Testis (tissue), 3 donors: ENCODE results near the gene EOGT. TPM values are rescaled to one million over a fixed set of nuclear protein-coding genes. Genes with fewer than 3 reads are reported as not detected.

Experiments used
- DNase-seq: peaks from one replicate; pipeline ENCODE4 v3.0.0-alpha.2; 2019
- H3K27ac ChIP-seq, 2 donors: fragments of 200-600 bp; sonication (generic); one replicate each; pipeline ENCODE4 v1.5.1; 2019
- H3K27me3 ChIP-seq: fragments of 200-600 bp; sonication (generic); one replicate; pipeline ENCODE4 v1.5.1; 2019
- H3K36me3 ChIP-seq: fragments of 200-600 bp; sonication (generic); one replicate; pipeline ENCODE4 v1.5.1; 2017; ENCODE audit warnings: low read depth; ENCODE audit errors: missing control alignments
- H3K4me1 ChIP-seq: fragments of 200-600 bp; sonication (generic); one replicate; pipeline ENCODE4 v1.5.1; 2019
- H3K4me3 ChIP-seq, 2 donors: fragments of 200-600 bp; sonication (generic); one replicate each; pipeline ENCODE4 v1.5.1; 2017 to 2019
- H3K9me3 ChIP-seq: fragments of 200-600 bp; sonication (generic); one replicate; pipeline ENCODE4 v1.5.1; 2017
- POLR2A ChIP-seq: fragments of 450-650 bp; IDR thresholded peaks from one replicate; pipeline ENCODE4 v1.6.1; 2017; ENCODE audit warnings: antibody characterized with exemption, mild to moderate bottlenecking, moderate library complexity
- WGBS, 2 donors: methylation state at CpG; one replicate each; pipeline ENCODE4 v1.1.5; 2018; 5-methylcytosine and 5-hydroxymethylcytosine counted together
- intact Hi-C: fragments of 100-400 bp; cut with DNase I; formaldehyde crosslinking; loops from one replicate; pipeline ENCODE4 v1.15.1; 2023; ENCODE audit warnings: low total_unique reads
- polyA plus RNA-seq: library from polyadenylated mRNA; stranded (reverse); fragments of 350-450 nt; fragmentation: Illumina TruSeq; extraction: RNeasy Lipid Tissue Mini Kit (QIAGEN cat#74804); gene quantifications from one replicate; pipeline ENCODE4 v1.2.3, GENCODE V29; 2014; ENCODE audit warnings: low read depth, low replicate concordance; ENCODE audit not compliant: insufficient read depth
- total RNA-seq, 2 donors: library from RNA; depleted of rRNA; stranded (reverse); fragments of >200 nt; gene quantifications; one replicate each; pipeline ENCODE4 v1.2.3, GENCODE V29; 2016
- TF ChIP-seq, protein P1 (sequence below), 3 experiments: fragments of 450-650 bp in 2 of 3; fragments of 200-600 bp in 1 of 3; sonication (generic) in 1 of 3; IDR thresholded peaks; one replicate each; pipeline ENCODE4 v1.5.1; 2016 to 2019; ENCODE audit warnings: antibody characterized with exemption in 3 of 3, mild to moderate bottlenecking in 2 of 3, moderate library complexity in 1 of 3

EOGT gene
- total and polyA plus RNA-seq, 3 donors from 2014 or later: 15.0 to 22.7 (median 16.6) TPM

DNA sequence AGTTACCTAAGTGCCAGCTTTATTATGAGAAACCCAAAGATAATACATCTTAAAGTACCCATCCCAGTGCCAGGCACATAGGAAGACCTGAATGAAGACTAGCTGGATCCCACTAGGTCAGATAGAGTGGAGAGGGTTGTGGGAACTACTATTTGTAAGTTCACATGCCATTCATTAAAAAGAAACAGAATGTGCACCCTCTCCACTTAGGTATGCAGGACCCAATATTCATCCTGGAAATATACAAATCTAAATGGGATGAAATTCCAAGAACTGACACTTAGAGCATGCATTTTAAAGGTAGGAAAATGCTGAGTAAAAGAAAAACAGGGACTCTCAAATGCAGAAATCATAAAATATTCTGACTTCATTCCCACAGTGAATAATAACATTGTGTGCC is 14.3 kb downstream of the EOGT start:
- no peaks in the 10 kb centered on the region for H3K9me3 ChIP-seq
- DNase-seq: no peak
- TF ChIP-seq POLR2A: no peak
- TF ChIP-seq, protein P1, sequence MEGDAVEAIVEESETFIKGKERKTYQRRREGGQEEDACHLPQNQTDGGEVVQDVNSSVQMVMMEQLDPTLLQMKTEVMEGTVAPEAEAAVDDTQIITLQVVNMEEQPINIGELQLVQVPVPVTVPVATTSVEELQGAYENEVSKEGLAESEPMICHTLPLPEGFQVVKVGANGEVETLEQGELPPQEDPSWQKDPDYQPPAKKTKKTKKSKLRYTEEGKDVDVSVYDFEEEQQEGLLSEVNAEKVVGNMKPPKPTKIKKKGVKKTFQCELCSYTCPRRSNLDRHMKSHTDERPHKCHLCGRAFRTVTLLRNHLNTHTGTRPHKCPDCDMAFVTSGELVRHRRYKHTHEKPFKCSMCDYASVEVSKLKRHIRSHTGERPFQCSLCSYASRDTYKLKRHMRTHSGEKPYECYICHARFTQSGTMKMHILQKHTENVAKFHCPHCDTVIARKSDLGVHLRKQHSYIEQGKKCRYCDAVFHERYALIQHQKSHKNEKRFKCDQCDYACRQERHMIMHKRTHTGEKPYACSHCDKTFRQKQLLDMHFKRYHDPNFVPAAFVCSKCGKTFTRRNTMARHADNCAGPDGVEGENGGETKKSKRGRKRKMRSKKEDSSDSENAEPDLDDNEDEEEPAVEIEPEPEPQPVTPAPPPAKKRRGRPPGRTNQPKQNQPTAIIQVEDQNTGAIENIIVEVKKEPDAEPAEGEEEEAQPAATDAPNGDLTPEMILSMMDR (IDR thresholded peaks at IDR 0.05): no peak
- H3K27me3 ChIP-seq: no peaks in the 10 kb centered on the region
- no peak overlapping the region for H3K27ac ChIP-seq
- no peak overlapping the region for H3K4me3 ChIP-seq
- intact Hi-C loops: no loop called here
- H3K36me3 ChIP-seq: no peaks in the 10 kb centered on the region
- no peaks in the 10 kb centered on the region for H3K4me1 ChIP-seq

DNA sequence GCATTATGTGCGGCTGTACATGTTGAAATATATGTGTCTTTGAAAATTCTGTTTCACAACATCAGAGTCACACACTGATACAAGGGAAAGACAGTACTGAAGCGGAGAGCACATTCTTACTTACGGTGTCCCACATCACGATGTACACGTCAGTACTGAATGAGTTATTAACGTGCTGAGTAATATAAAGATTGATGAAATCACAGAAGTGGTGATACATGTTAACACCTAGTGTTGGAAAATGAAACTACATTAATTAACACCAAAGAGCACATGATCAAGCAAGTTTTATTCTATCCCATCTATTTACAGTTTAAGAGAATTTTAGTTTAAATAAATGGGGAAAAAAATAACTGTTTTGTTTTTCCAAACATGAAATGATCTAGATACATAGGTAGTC is 15.6 kb downstream of the EOGT start:
- Histone ChIP-seq H3K27me3 (no peaks in the 10 kb centered on the region), H3K36me3 (no peaks in the 10 kb centered on the region), H3K4me1 (no peaks in the 10 kb centered on the region), H3K9me3 (no peaks in the 10 kb centered on the region), H3K4me3 (no peak overlapping the region), H3K27ac (no peak overlapping the region)
- DNase-seq: no peak
- intact Hi-C loops: no loop called here
- no peak for TF ChIP-seq POLR2A
- TF ChIP-seq, protein P1 (IDR thresholded peaks at IDR 0.05): peak in 1 of 3 experiments; percentile 14
- WGBS, 2 donors: 84 to 90% methylated on average over 6 of the region's 6 CpGs

DNA sequence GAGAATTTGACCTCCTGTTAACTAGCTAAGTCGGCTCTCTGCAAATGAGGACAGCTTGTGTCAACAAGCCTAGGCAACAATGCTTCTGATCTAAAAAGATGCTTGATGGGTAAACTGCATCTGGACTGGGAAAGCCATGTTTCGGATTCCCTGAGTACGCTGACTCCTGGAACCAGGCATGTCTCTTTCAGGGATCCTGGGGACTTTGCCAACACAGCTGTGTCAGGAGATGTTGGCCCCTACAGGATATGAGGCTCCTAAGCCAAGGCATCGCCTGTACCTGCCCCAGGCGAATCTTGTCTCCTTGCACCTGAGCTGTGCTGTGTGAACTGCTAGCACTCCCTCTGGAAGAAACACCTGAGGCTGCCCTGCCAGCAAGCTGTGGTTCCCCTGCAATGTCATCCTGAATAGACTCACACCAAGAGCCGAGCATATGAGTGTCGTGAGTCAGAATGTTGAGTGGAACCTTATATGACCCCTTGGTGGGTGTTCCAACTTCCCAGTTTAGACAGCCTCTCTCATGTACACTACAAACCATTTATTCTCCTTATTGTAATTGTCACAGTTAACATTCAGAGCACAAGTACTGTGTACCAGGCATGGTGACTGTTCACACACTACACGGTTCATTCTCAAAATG is 17.0 kb downstream of the EOGT start:
- no peaks in the 10 kb centered on the region for H3K9me3 ChIP-seq
- H3K4me1 ChIP-seq: no peaks in the 10 kb centered on the region
- no peak for DNase-seq
- no peaks in the 10 kb centered on the region for H3K27me3 ChIP-seq
- intact Hi-C loops: no loop called here
- no peak for TF ChIP-seq POLR2A
- TF ChIP-seq, protein P1 (IDR thresholded peaks at IDR 0.05): no peak
- no peak overlapping the region for H3K4me3 ChIP-seq
- no peak overlapping the region for H3K27ac ChIP-seq
- no peaks in the 10 kb centered on the region for H3K36me3 ChIP-seq
- WGBS, 2 donors: 78 to 84% methylated on average over 8 of the region's 8 CpGs

DNA sequence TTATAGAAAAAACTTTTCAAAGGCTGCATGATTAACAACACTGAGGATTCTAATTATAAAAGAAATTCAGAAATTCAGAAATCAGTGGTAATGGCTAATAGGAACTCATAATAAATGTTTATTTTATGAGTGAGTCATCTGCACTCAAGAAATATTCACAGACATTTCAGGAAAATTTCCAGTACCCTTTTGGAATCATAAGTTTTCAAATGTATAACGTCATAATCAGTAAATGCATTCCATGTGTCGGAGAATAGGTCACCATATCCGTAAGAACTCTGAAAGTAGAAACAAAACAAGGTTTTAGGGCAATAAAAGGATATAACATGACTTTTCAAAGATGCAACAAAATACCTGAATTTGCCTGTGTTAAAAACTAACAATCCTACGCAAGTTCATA is 24.7 kb downstream of the EOGT start:
- Histone ChIP-seq H3K4me1 (no peaks in the 10 kb centered on the region), H3K4me3 (no peak overlapping the region), H3K9me3 (no peaks in the 10 kb centered on the region), H3K27me3 (no peaks in the 10 kb centered on the region), H3K36me3 (no peaks in the 10 kb centered on the region), H3K27ac (no peak overlapping the region)
- intact Hi-C loops: no loop called here
- WGBS, 2 donors: 87 to 94% methylated on average over 4 of the region's 4 CpGs
- DNase-seq: no peak
- TF ChIP-seq, protein P1 (IDR thresholded peaks at IDR 0.05): no peak
- no peak for TF ChIP-seq POLR2A

DNA sequence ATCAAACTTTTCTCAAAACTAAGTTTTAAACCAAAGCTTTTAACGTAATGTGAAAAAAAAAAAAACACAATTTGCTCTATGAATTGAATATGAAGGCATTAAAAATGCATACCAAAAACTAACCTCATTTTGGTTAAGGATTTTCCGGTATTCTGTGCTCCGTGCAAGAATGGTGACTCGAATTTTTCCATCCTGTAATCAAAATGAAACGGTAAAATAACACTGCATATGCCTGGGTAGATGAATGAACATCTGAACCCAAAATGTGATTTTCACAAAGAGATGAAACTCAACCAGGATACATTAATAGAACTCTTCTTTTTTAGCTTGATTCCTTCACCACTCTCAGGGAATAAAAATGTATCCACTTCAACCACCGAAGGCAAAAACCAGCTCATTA is 26.2 kb downstream of the EOGT start:
- H3K9me3 ChIP-seq: no peaks in the 10 kb centered on the region
- H3K4me3 ChIP-seq: no peak overlapping the region
- 73 to 96% methylated on average over 6 of the region's 6 CpGs for WGBS, 2 donors
- intact Hi-C loops: no loop called here
- no peak for DNase-seq
- no peaks in the 10 kb centered on the region for H3K36me3 ChIP-seq
- no peaks in the 10 kb centered on the region for H3K27me3 ChIP-seq
- H3K27ac ChIP-seq: no peak overlapping the region
- no peaks in the 10 kb centered on the region for H3K4me1 ChIP-seq
- TF ChIP-seq, protein P1 (IDR thresholded peaks at IDR 0.05): no peak
- no peak for TF ChIP-seq POLR2A
